ENCODE data around the gene LOXHD1.

Gene LOXHD1

GRCh38 chr18:46657115-46657955 is at the start of gene LOXHD1:
LOXHD1 (minus strand) TSS chr18:46657220; CDS start chr18:46657033, 187 bp downstream.
- H3K4me3 ChIP-seq (ENCODE audit: low read depth, low read length), result peak within 1 kb of the TSS; percentile 45; the same call in 1 of the 2 replicates
- no peaks in the 10 kb centered on the region; the same call in 1 of the 2 replicates for H3K27me3 ChIP-seq (ENCODE audit: control insufficient read depth, insufficient read depth, low read length)
- H3K9me3 ChIP-seq (ENCODE audit: control insufficient read depth, insufficient read depth, low read depth, low read length), result no peaks in the 10 kb centered on the region
- H3K9ac ChIP-seq (ENCODE audit: low read length), result peak within 1 kb of the TSS; percentile 47
- H3K4me1 ChIP-seq (ENCODE audit: control insufficient read depth, insufficient read depth, low read length), result peaks cover 18% of the 10 kb centered on the region
- peak within 1 kb of the TSS; percentile 39; the same call in 1 of the 2 replicates for H3K27ac ChIP-seq (ENCODE audit: low read depth, low read length)
- H3K36me3 ChIP-seq (ENCODE audit: control insufficient read depth, insufficient read depth, low read length), result no peaks in the 10 kb centered on the region

GRCh38 chr18:46705521-46705920 is 48.5 kb upstream of the LOXHD1 start:
- Histone ChIP-seq H3K27me3 (ENCODE audit: control insufficient read depth, insufficient read depth, low read length) (no peaks in the 10 kb centered on the region), H3K4me3 (ENCODE audit: low read depth, low read length) (no peak overlapping the region), H3K27ac (ENCODE audit: low read depth, low read length) (no peak overlapping the region)

GRCh38 chr18:46704816-46705215 is 47.8 kb upstream of the LOXHD1 start:
- H3K4me1 ChIP-seq (ENCODE audit: control insufficient read depth, insufficient read depth, low read length), result peaks cover 18% of the 10 kb centered on the region
- no peaks in the 10 kb centered on the region for H3K9me3 ChIP-seq (ENCODE audit: control insufficient read depth, insufficient read depth, low read depth, low read length)
- H3K36me3 ChIP-seq (ENCODE audit: control insufficient read depth, insufficient read depth, low read length), result no peaks in the 10 kb centered on the region
- H3K27ac ChIP-seq (ENCODE audit: low read depth, low read length), result no peak overlapping the region
- no peak overlapping the region for H3K9ac ChIP-seq (ENCODE audit: low read length)
- no peak overlapping the region for H3K4me3 ChIP-seq (ENCODE audit: low read depth, low read length)
- no peaks in the 10 kb centered on the region for H3K27me3 ChIP-seq (ENCODE audit: control insufficient read depth, insufficient read depth, low read length)

More at GRCh38 chr18:46705521-46705920, 48.5 kb upstream of the LOXHD1 start:
- no peaks in the 10 kb centered on the region for H3K9me3 ChIP-seq (ENCODE audit: control insufficient read depth, insufficient read depth, low read depth, low read length)
- H3K9ac ChIP-seq (ENCODE audit: low read length), result no peak overlapping the region
- H3K36me3 ChIP-seq (ENCODE audit: control insufficient read depth, insufficient read depth, low read length), result no peaks in the 10 kb centered on the region
- H3K4me1 ChIP-seq (ENCODE audit: control insufficient read depth, insufficient read depth, low read length), result peaks cover 18% of the 10 kb centered on the region

GRCh38 chr18:46704189-46704588 is 47.2 kb upstream of the LOXHD1 start:
- H3K4me1 ChIP-seq (ENCODE audit: control insufficient read depth, insufficient read depth, low read length), result peaks cover 18% of the 10 kb centered on the region
- no peaks in the 10 kb centered on the region for H3K27me3 ChIP-seq (ENCODE audit: control insufficient read depth, insufficient read depth, low read length)
- no peaks in the 10 kb centered on the region for H3K9me3 ChIP-seq (ENCODE audit: control insufficient read depth, insufficient read depth, low read depth, low read length)
- no peak overlapping the region for H3K9ac ChIP-seq (ENCODE audit: low read length)
- H3K4me3 ChIP-seq (ENCODE audit: low read depth, low read length), result no peak overlapping the region
- no peak overlapping the region for H3K27ac ChIP-seq (ENCODE audit: low read depth, low read length)
- no peaks in the 10 kb centered on the region for H3K36me3 ChIP-seq (ENCODE audit: control insufficient read depth, insufficient read depth, low read length)

- no peaks in the 10 kb centered on the region for H3K27me3 ChIP-seq (ENCODE audit: control insufficient read depth, insufficient read depth, low read length)
- no peaks in the 10 kb centered on the region for H3K9me3 ChIP-seq (ENCODE audit: control insufficient read depth, insufficient read depth, low read depth, low read length)
- H3K9ac ChIP-seq (ENCODE audit: low read length), result no peak overlapping the region
Observed at GRCh38 chr18:46702471-46702870, 45.5 kb upstream of the LOXHD1 start.

GRCh38 chr18:46700066-46700824 is 43.2 kb upstream of the LOXHD1 start:
- Histone ChIP-seq H3K27ac (ENCODE audit: low read depth, low read length) (no peak overlapping the region), H3K4me3 (ENCODE audit: low read depth, low read length) (no peak overlapping the region), H3K27me3 (ENCODE audit: control insufficient read depth, insufficient read depth, low read length) (no peaks in the 10 kb centered on the region), H3K9me3 (ENCODE audit: control insufficient read depth, insufficient read depth, low read depth, low read length) (no peaks in the 10 kb centered on the region), H3K4me1 (ENCODE audit: control insufficient read depth, insufficient read depth, low read length) (peaks cover 1% of the 10 kb centered on the region; the same call in 1 of the 2 replicates), H3K9ac (ENCODE audit: low read length) (no peak overlapping the region), H3K36me3 (ENCODE audit: control insufficient read depth, insufficient read depth, low read length) (no peaks in the 10 kb centered on the region)

More at GRCh38 chr18:46702471-46702870, 45.5 kb upstream of the LOXHD1 start:
- peaks cover 16% of the 10 kb centered on the region for H3K4me1 ChIP-seq (ENCODE audit: control insufficient read depth, insufficient read depth, low read length)
- no peaks in the 10 kb centered on the region for H3K36me3 ChIP-seq (ENCODE audit: control insufficient read depth, insufficient read depth, low read length)
- H3K27ac ChIP-seq (ENCODE audit: low read depth, low read length), result no peak overlapping the region
- H3K4me3 ChIP-seq (ENCODE audit: low read depth, low read length), result no peak overlapping the region

GRCh38 chr18:46696702-46697101 is 39.7 kb upstream of the LOXHD1 start:
- Histone ChIP-seq H3K36me3 (ENCODE audit: control insufficient read depth, insufficient read depth, low read length) (no peaks in the 10 kb centered on the region), H3K4me3 (ENCODE audit: low read depth, low read length) (no peak overlapping the region), H3K4me1 (ENCODE audit: control insufficient read depth, insufficient read depth, low read length) (peaks cover 14% of the 10 kb centered on the region; the same call in 1 of the 2 replicates), H3K9ac (ENCODE audit: low read length) (no peak overlapping the region), H3K27me3 (ENCODE audit: control insufficient read depth, insufficient read depth, low read length) (no peaks in the 10 kb centered on the region), H3K27ac (ENCODE audit: low read depth, low read length) (no peak overlapping the region), H3K9me3 (ENCODE audit: control insufficient read depth, insufficient read depth, low read depth, low read length) (no peaks in the 10 kb centered on the region)

- no peaks in the 10 kb centered on the region for H3K27me3 ChIP-seq (ENCODE audit: control insufficient read depth, insufficient read depth, low read length)
- H3K9ac ChIP-seq (ENCODE audit: low read length), result no peak overlapping the region
- peaks cover 14% of the 10 kb centered on the region; the same call in 1 of the 2 replicates for H3K4me1 ChIP-seq (ENCODE audit: control insufficient read depth, insufficient read depth, low read length)
- H3K9me3 ChIP-seq (ENCODE audit: control insufficient read depth, insufficient read depth, low read depth, low read length), result no peaks in the 10 kb centered on the region
- H3K4me3 ChIP-seq (ENCODE audit: low read depth, low read length), result no peak overlapping the region
- H3K36me3 ChIP-seq (ENCODE audit: control insufficient read depth, insufficient read depth, low read length), result no peaks in the 10 kb centered on the region
- H3K27ac ChIP-seq (ENCODE audit: low read depth, low read length), result no peak overlapping the region
Observed at GRCh38 chr18:46696268-46696667, 39.2 kb upstream of the LOXHD1 start.

- Histone ChIP-seq H3K27ac (ENCODE audit: low read depth, low read length) (no peak overlapping the region), H3K9me3 (ENCODE audit: control insufficient read depth, insufficient read depth, low read depth, low read length) (no peaks in the 10 kb centered on the region), H3K9ac (ENCODE audit: low read length) (no peak overlapping the region), H3K4me3 (ENCODE audit: low read depth, low read length) (no peak overlapping the region), H3K4me1 (ENCODE audit: control insufficient read depth, insufficient read depth, low read length) (peaks cover 14% of the 10 kb centered on the region; the same call in 1 of the 2 replicates), H3K27me3 (ENCODE audit: control insufficient read depth, insufficient read depth, low read length) (no peaks in the 10 kb centered on the region), H3K36me3 (ENCODE audit: control insufficient read depth, insufficient read depth, low read length) (no peaks in the 10 kb centered on the region)
Observed at GRCh38 chr18:46693996-46694395, 37.0 kb upstream of the LOXHD1 start.

GRCh38 chr18:46688853-46689525 is 32.0 kb upstream of the LOXHD1 start:
- no peak overlapping the region for H3K4me3 ChIP-seq (ENCODE audit: low read depth, low read length)
- no peaks in the 10 kb centered on the region for H3K9me3 ChIP-seq (ENCODE audit: control insufficient read depth, insufficient read depth, low read depth, low read length)
- H3K4me1 ChIP-seq (ENCODE audit: control insufficient read depth, insufficient read depth, low read length), result peaks cover 14% of the 10 kb centered on the region; the same call in 1 of the 2 replicates
- H3K27me3 ChIP-seq (ENCODE audit: control insufficient read depth, insufficient read depth, low read length), result no peaks in the 10 kb centered on the region
- H3K9ac ChIP-seq (ENCODE audit: low read length), result no peak overlapping the region
- no peak overlapping the region for H3K27ac ChIP-seq (ENCODE audit: low read depth, low read length)
- H3K36me3 ChIP-seq (ENCODE audit: control insufficient read depth, insufficient read depth, low read length), result no peaks in the 10 kb centered on the region
